SU-DHL-6 (cell line): ENCODE data around the gene PRICKLE1.

Source experiments
- CTCF ChIP-seq: fragments of 200-600 bp; sonication (generic); IDR thresholded peaks from one replicate; pipeline ENCODE4 v1.5.1; 2017; ENCODE audit warnings: antibody characterized with exemption, mild to moderate bottlenecking, low read length, moderate library complexity; ENCODE audit not compliant: insufficient read depth, poor library complexity, severe bottlenecking
- EZH2phosphoT487 ChIP-seq: fragments of 200-600 bp; sonication (generic), shearing (Covaris generic); conservative IDR thresholded peaks from 2 replicates; pipeline ENCODE4 v1.6.1; 2018; ENCODE audit warnings: mild to moderate bottlenecking, antibody characterized with exemption, low read length, moderate library complexity, mixed read lengths

DNA sequence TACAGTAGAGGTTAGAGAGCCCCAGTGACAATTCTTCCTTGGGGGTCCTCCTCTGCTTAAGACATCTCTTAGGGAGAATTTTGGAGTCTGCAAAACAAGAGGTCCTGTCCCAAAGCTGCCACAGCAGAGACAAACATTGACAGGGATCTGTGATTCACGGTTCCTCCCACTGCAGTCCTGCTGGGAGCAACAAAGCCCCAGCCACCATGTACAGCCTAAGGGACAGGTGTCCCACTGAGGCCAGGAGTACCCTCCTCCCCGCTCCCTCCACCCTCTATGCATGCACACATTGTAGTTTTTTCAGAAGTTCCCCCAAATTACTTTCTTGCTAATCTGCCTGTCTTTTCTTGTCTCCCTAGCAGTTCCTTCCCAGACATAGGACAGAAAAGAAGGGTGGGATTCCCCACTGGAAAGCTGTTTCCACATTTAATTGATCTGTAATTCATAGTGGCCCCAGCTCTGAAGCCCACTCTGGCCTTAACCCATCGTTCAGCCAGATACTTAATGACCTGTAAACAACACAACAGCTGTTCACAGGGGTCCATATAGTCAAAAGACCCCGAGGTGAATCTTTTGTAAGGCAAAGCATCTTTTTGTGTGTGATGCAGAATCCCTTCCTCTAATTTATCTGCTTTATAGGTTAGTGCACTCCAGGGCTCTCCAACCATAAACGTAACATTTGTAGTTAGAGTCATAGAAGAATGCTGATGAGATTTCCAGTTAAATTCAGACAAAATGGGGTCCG is 13.9 kb upstream of the PRICKLE1 start:
- TF ChIP-seq CTCF (no peak), EZH2phosphoT487 (no peak)
